Testis (tissue), 2 donors: ENCODE results near the gene SEMA5A.

ENCODE experiments used
- CTCF ChIP-seq, 3 experiments: fragments of 450-650 bp in 2 of 3; fragments of 200-600 bp in 1 of 3; sonication (generic) in 1 of 3; IDR thresholded peaks; one replicate each; pipeline ENCODE4 v1.5.1; 2016 to 2019; ENCODE audit warnings: antibody characterized with exemption in 3 of 3, mild to moderate bottlenecking in 2 of 3, moderate library complexity in 1 of 3
- POLR2A ChIP-seq: fragments of 450-650 bp; IDR thresholded peaks from one replicate; pipeline ENCODE4 v1.6.1; 2017; ENCODE audit warnings: antibody characterized with exemption, mild to moderate bottlenecking, moderate library complexity

DNA sequence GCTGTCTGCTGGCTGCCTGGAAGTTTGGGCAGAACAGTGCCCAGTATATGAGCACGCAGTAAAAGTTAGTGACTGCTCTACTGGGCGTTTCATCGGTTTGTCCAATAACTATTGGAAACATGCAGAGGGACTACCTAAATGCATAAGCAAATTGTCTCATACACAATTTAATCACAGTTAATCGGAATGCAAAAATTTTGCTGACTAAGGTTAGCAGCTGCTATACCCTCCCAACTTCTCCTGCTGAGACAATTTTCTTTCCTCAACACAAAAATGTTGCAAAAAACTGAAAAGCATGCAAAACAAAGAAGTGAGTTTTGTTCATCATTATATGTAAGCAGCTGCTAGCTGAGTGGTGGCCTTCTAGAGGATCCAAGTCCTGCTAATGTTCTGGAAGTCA, 327.5 kb downstream of the SEMA5A start:
- TF ChIP-seq CTCF (IDR thresholded peaks at IDR 0.05) (no peak), POLR2A (no peak)
